GM12892 (cell line): Measurements from ENCODE around the gene SLC6A4.

Experiments used
- POLR2A ChIP-seq: IDR thresholded peaks from 2 replicates; pipeline ENCODE4 v1.6.1; 2011; ENCODE audit warnings: low read depth, low read length, control low read depth
- POLR2AphosphoS5 ChIP-seq: IDR thresholded peaks from 2 replicates; pipeline ENCODE4 v1.6.1; 2011; ENCODE audit warnings: low read depth, low read length, control low read depth
- TAF1 ChIP-seq: IDR thresholded peaks from 2 replicates; pipeline ENCODE4 v1.6.1; 2011; ENCODE audit warnings: low read depth, mild to moderate bottlenecking, control low read depth, low read length, borderline replicate concordance

GRCh38 chr17:30187573-30187972 is 47.9 kb downstream of the SLC6A4 start:
- TF ChIP-seq POLR2A (no peak), POLR2AphosphoS5 (no peak), TAF1 (no peak)
